GM18520 (cell line): Measurements from ENCODE around the gene CYP1A2.
"Not testable (repeated sequence)": the region's sequence is repeated elsewhere in the genome, so short reads cannot be mapped to it uniquely, and the experiment has no call there.

Experiments
- ATAC-seq: cut with Tn5 transposase; IDR thresholded peaks from one replicate; pipeline ENCODE4 v1.9.1; 2021; ENCODE audit not compliant: unreplicated experiment

CYP1A2 gene

GRCh38 chr15:74735305-74735704 is 13.3 kb upstream of the CYP1A2 start:
- no peak for ATAC-seq

- ATAC-seq: not testable (repeated sequence)
These were observed 10.4 kb upstream of the CYP1A2 start for GRCh38 chr15:74738239-74738638.

- no peak for ATAC-seq
These were observed 6.2 kb upstream of the CYP1A2 start for GRCh38 chr15:74742422-74742821.

GRCh38 chr15:74746389-74746788 is 2.3 kb upstream of the CYP1A2 start:
- ATAC-seq: no peak

- ATAC-seq: no peak
These were observed 1.2 kb downstream of the CYP1A2 start for GRCh38 chr15:74749832-74750231.

GRCh38 chr15:74750751-74751150 is 2.1 kb downstream of the CYP1A2 start:
- ATAC-seq: no peak

GRCh38 chr15:74752011-74752410 is 3.4 kb downstream of the CYP1A2 start:
- no peak for ATAC-seq

GRCh38 chr15:74752531-74752930 is 3.9 kb downstream of the CYP1A2 start:
- ATAC-seq: no peak

GRCh38 chr15:74754593-74755215 is 6.1 kb downstream of the CYP1A2 start:
- no peak for ATAC-seq

GRCh38 chr15:74758736-74759135 is 10.1 kb downstream of the CYP1A2 start:
- no peak for ATAC-seq

- no peak for ATAC-seq
These were observed 14.1 kb downstream of the CYP1A2 start for GRCh38 chr15:74762791-74763150.

GRCh38 chr15:74763416-74763815 is 14.8 kb downstream of the CYP1A2 start:
- ATAC-seq: no peak

GRCh38 chr15:74767167-74768098 is 18.8 kb downstream of the CYP1A2 start:
- ATAC-seq: no peak

- no peak for ATAC-seq
These were observed 19.6 kb downstream of the CYP1A2 start for GRCh38 chr15:74768099-74768770.

- peak; percentile 40 for ATAC-seq
These were observed 20.2 kb downstream of the CYP1A2 start for GRCh38 chr15:74768771-74769342.

- no peak for ATAC-seq
These were observed 20.9 kb downstream of the CYP1A2 start for GRCh38 chr15:74769463-74770025.

GRCh38 chr15:74770211-74770903 is 21.7 kb downstream of the CYP1A2 start:
- no peak for ATAC-seq

GRCh38 chr15:74773329-74773728 is 24.7 kb downstream of the CYP1A2 start:
- no peak for ATAC-seq

- no peak for ATAC-seq
These were observed 25.1 kb downstream of the CYP1A2 start for GRCh38 chr15:74773731-74774252.

- ATAC-seq: no peak
These were observed 26.5 kb downstream of the CYP1A2 start for GRCh38 chr15:74775132-74775562.
